IPS-18c (cell line): ENCODE results near the gene GRID2IP.

Source experiments
- H3K4me3 ChIP-seq: 2 replicates; pipeline ENCODE4 v1.7.0; 2013; ENCODE audit warnings: low read depth, mild to moderate bottlenecking, low read length, moderate library complexity; ENCODE audit not compliant: insufficient read depth
- H3K9me3 ChIP-seq: one replicate; pipeline ENCODE4 v1.6.1; 2013; ENCODE audit warnings: mild to moderate bottlenecking, low read length, moderate library complexity; ENCODE audit not compliant: control insufficient read depth, insufficient read depth

Gene GRID2IP

GRCh38 chr7:6502886-6503285 lies 48.4 kb downstream of the GRID2IP start:
- peak overlapping the region; percentile 71 for H3K4me3 ChIP-seq
- no peaks in the 10 kb centered on the region for H3K9me3 ChIP-seq

- Histone ChIP-seq H3K4me3 (no peak overlapping the region), H3K9me3 (no peaks in the 10 kb centered on the region)
Observed at GRCh38 chr7:6501586-6502564, 49.4 kb downstream of the GRID2IP start.

GRCh38 chr7:6500691-6501090 lies 50.6 kb downstream of the GRID2IP start:
- H3K4me3 ChIP-seq = no peak overlapping the region
- H3K9me3 ChIP-seq = no peaks in the 10 kb centered on the region

- H3K9me3 ChIP-seq = no peaks in the 10 kb centered on the region
- H3K4me3 ChIP-seq = no peak overlapping the region
Observed at GRCh38 chr7:6497994-6498393, 53.3 kb downstream of the GRID2IP start.

- no peak overlapping the region for H3K4me3 ChIP-seq
- no peaks in the 10 kb centered on the region for H3K9me3 ChIP-seq
Observed at GRCh38 chr7:6497637-6497905, 53.7 kb downstream of the GRID2IP start.

- H3K4me3 ChIP-seq = no peak overlapping the region
Observed at GRCh38 chr7:6496842-6497636, 54.2 kb downstream of the GRID2IP start.

GRCh38 chr7:6495597-6496262 lies 55.5 kb downstream of the GRID2IP start:
- Histone ChIP-seq H3K4me3 (no peak overlapping the region), H3K9me3 (no peaks in the 10 kb centered on the region)

More at GRCh38 chr7:6496842-6497636, 54.2 kb downstream of the GRID2IP start:
- no peaks in the 10 kb centered on the region for H3K9me3 ChIP-seq

GRCh38 chr7:6494365-6494764 lies 56.9 kb downstream of the GRID2IP start:
- no peak overlapping the region for H3K4me3 ChIP-seq
- H3K9me3 ChIP-seq = no peaks in the 10 kb centered on the region

GRCh38 chr7:6491194-6491593 lies 60.1 kb downstream of the GRID2IP start:
- Histone ChIP-seq H3K4me3 (no peak overlapping the region), H3K9me3 (no peaks in the 10 kb centered on the region)

GRCh38 chr7:6489612-6490011 lies 61.6 kb downstream of the GRID2IP start:
- no peak overlapping the region for H3K4me3 ChIP-seq
- H3K9me3 ChIP-seq = no peaks in the 10 kb centered on the region

- Histone ChIP-seq H3K9me3 (no peaks in the 10 kb centered on the region), H3K4me3 (no peak overlapping the region)
Observed at GRCh38 chr7:6487184-6487545, 64.1 kb downstream of the GRID2IP start.

- no peaks in the 10 kb centered on the region for H3K9me3 ChIP-seq
Observed at GRCh38 chr7:6486438-6487183, 64.7 kb downstream of the GRID2IP start.

GRCh38 chr7:6482743-6483119 lies 68.5 kb downstream of the GRID2IP start:
- Histone ChIP-seq H3K9me3 (no peaks in the 10 kb centered on the region), H3K4me3 (peak overlapping the region; percentile 87)

More at GRCh38 chr7:6486438-6487183, 64.7 kb downstream of the GRID2IP start:
- H3K4me3 ChIP-seq = no peak overlapping the region

- H3K9me3 ChIP-seq = no peaks in the 10 kb centered on the region
- no peak overlapping the region for H3K4me3 ChIP-seq
Observed at GRCh38 chr7:6482307-6482706, 69.0 kb downstream of the GRID2IP start.

- Histone ChIP-seq H3K4me3 (no peak overlapping the region), H3K9me3 (no peaks in the 10 kb centered on the region)
Observed at GRCh38 chr7:6481445-6481844, 69.8 kb downstream of the GRID2IP start.

- no peak overlapping the region for H3K4me3 ChIP-seq
Observed at GRCh38 chr7:6480323-6480660, 71.0 kb downstream of the GRID2IP start.

GRCh38 chr7:6479067-6479466 lies 72.2 kb downstream of the GRID2IP start:
- no peak overlapping the region for H3K4me3 ChIP-seq
- H3K9me3 ChIP-seq = no peaks in the 10 kb centered on the region

More at GRCh38 chr7:6480323-6480660, 71.0 kb downstream of the GRID2IP start:
- H3K9me3 ChIP-seq = no peaks in the 10 kb centered on the region
